HUDEP-2 (cell line): ENCODE results near the gene ZNF420.
"Not testable (repeated sequence)": the region's sequence is repeated elsewhere in the genome, so short reads cannot be mapped to it uniquely, and the experiment has no call there.

Source experiments
- DNase-seq, 76 experiments: peaks; one replicate each; lab custom pipeline; 2025; ENCODE audit not compliant: unreplicated experiment in 76 of 76; lab: John Stamatoyannopoulos, UW

Gene ZNF420

GRCh38 chr19:37077934-37078716 lies at the start of gene ZNF420:
Gene ZNF420 (plus strand): TSS chr19:37078433. CDS start chr19:37089119, 10,686 bp downstream.
- peak in 75 of 76 experiments; percentile 53 to 95 (median 88) for DNase-seq

- DNase-seq = no peak
These were observed 33.1 kb upstream of the ZNF420 start for GRCh38 chr19:37045140-37045539.

GRCh38 chr19:37055330-37055729 lies 22.9 kb upstream of the ZNF420 start:
- no peak for DNase-seq

DNA sequence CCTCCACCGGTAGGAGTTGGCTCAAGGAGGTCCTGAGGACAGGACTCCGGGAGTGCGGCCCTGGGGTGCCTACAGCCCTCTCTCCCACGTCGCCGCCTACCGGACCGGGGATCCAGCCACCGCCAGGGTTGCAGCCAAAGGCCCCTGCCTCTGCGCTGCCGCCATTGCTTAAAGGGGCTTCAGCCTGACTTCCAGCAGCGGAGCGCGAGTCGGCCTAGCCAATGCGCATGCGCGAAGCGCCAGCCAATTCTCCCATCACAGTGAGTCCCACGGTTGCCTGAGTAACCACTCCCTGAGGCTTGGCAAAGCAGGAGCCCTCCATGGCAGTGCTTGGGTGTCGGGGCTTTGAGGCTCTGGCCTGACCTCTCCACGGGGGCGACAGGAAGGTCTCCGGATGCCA lies 21.5 kb upstream of the ZNF420 start:
- DNase-seq = no peak

DNA sequence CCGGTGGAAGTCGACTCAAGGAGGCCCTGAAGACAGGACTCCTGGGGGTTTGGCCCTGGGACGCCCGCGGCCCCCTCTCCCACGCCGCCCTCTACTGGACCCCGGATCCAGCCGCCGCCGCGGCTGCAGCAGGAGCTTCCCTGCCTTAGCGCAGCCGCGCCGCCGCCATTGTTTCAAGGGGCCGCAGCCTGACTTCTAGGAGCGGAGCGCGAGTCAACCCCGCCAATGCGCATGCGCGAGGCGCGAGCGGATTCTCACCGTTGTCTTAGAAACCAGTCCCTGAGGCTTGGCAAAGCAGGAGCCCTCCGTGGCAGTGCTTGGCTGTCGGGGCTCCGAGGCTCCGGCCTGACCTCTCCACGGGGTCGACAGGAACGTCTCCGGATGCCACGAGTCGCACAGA lies 19.1 kb upstream of the ZNF420 start:
- DNase-seq = no peak

DNA sequence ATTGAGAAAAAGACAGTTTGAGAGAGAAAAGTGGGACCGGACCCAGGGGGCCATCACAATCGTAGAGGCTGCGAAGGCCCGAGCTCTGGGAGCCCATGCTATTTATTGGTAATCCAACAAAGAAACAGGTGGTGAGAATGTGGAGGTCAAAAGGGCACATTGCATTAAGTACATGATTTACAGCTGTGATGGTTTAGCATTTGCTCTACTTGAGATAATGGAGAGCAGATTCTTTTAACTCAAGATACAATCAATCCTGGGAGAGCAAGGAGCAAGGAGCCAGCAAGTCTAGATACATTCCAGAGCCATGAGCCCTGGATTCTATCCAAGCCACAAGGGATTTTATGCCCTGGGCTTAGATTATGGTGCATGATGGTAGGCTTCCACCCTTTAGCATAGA lies 13.3 kb upstream of the ZNF420 start:
- DNase-seq = not testable (repeated sequence)

- no peak for DNase-seq
These were observed 4.1 kb upstream of the ZNF420 start for GRCh38 chr19:37074111-37074510.

- DNase-seq = peak in 4 of 76 experiments; percentile 6 to 31 (median 12)
These were observed 3.3 kb upstream of the ZNF420 start for GRCh38 chr19:37074819-37075362.

DNA sequence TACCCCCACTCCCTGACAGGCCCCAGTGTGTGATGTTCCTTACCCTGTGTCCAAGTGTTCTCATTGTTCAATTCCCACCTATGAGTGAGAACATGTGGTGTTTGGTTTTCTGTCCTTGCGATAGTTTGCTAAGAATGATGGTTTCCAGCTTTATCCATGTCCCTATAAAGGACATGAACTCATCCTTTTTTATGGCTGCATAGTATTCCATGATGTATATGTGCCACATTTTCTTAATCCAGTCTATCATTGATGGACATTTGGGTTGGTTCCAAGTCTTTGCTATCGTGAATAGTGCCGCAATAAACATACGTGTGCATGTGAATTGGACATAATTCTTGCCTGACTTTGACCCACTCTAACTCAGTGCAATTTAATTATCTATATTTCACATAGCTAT lies 1.7 kb upstream of the ZNF420 start:
- not testable (repeated sequence) for DNase-seq

DNA sequence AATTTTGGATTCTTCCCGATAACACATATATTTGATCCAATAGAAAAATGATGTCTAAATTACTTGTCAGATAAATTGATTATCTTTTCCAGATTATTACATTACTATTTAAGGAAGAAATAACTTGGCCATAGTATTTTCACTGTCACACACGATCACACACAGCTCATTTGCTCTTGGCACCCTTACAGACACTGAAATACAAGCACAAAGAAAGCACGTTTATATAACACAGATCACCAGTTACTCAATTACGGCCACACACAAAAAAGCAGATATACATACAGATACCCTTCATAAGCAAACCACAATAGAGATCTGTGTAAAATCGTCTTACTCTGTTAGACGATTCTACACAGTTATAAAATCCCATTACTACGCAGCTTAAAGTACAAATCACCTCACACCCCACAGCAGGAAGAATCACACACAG lies 716 bp upstream of the ZNF420 start:
- DNase-seq = peak in 4 of 76 experiments; percentile 19 to 38 (median 34)

DNA sequence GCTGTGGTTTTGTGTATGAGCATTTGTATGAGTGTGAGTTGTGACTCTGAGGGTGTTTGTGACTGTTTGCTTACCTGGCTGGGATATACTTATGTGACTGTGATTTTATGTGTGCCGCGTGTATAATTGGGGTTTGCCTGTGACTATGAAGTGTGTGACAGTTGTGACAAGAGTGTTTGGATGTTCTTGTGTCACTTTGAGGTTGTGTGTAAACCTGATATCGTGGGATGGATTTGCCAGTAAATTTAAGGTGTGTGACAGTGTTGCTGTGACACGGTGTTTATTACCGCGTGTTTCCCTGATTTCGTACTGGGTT lies 442 bp downstream of the ZNF420 start:
- peak in 3 of 76 experiments; percentile 5 to 32 (median 24) for DNase-seq

DNA sequence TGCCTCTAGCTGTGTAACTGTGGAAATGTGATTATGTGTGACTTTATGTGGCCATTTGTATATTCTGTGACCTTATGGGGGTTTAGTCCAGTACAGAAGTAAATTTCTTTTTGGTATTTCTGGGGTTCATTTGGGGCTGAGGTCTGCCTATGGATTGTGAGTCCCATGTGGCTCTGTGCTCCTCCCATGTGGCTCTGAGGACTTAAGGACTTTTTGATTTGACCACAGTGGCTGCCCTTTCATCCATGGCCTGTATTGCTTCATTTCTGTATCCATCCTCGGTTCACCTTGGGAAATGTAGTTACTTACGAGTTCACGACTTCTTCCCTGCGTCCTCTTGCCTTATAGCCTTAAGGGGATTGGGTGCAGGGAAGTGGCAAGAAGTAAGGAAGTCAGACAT lies 1.0 kb downstream of the ZNF420 start:
- peak in 2 of 76 experiments; percentile 2 to 4 for DNase-seq

GRCh38 chr19:37082307-37082706 lies 4.1 kb downstream of the ZNF420 start:
- no peak for DNase-seq

- DNase-seq = no peak
These were observed 8.9 kb downstream of the ZNF420 start for GRCh38 chr19:37087110-37087509.

- no peak for DNase-seq
These were observed 17.6 kb downstream of the ZNF420 start for GRCh38 chr19:37095859-37096258.

DNA sequence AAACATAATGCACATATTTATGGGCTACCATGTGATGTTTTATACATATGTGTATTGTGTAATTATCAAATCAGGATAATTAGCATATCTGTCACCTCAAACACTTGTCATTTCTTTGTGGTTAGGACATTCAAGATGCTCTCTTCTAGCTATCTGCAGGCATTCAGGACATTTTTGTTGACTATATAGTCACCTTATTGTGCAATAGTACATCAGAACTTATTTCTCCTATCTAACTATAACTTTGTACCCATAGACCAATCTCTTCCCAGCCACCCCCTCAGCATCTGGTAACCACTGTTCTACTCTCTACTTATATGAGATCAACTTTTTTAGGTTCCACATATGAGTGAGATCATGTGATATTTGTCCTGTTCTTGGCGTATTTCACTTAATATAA lies 20.3 kb downstream of the ZNF420 start:
- no peak for DNase-seq

DNA sequence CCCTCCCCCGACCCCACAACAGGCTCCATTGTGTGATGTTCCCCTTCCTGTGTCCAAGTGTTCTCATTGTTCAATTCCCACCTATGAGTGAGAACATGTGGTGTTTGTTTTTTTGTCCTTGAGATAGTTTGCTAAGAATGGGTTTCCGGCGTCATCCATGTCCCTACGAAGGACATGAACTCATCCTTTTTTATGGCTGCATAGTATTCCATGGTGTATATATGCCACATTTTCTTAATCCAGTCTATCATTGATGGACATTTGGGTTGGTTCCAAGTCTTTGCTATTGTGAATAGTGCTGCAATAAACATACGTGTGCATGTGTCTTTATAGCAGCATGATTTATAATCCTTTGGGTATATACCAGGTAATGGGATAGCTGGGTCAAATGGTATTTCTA lies 25.9 kb downstream of the ZNF420 start:
- DNase-seq = not testable (repeated sequence)

DNA sequence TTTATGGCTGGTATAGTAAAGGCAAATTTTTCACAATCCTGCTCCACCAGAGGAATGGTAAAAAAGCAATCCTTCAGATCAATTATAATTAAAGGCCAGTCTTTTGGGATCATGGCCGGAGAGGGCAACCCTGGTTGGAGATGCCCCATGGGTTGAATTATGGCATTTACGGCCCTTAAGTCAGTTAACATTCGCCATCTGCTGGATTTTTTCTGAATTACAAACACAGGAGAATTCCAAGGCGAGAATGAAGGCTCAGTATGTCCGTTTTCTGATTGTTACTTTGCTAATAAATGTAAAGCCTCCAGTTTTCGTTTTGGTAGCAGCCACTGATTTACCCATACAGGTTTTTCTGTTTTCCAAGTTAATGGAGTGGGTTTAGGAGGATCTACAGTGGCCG lies 33.5 kb downstream of the ZNF420 start:
- peak in 9 of 76 experiments; percentile 2 to 25 (median 5) for DNase-seq

- no peak for DNase-seq
These were observed 35.8 kb downstream of the ZNF420 start for GRCh38 chr19:37114001-37114400.

DNA sequence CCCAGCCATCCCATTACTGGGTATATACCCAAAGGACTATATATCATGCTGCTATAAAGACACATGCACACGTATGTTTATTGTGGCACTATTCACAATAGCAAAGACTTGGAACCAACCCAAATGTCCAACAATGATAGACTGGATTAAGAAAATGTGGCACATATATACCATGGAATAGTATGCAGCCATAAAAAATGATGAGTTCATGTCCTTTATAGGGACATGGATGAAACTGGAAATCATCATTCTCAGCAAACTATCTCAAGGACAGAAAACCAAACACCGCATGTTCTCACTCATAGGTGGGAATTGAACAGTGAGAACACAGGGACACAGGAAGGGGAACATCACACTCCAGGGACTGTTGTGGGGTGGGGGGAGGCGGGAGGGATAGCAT lies 43.9 kb downstream of the ZNF420 start:
- not testable (repeated sequence) for DNase-seq

DNA sequence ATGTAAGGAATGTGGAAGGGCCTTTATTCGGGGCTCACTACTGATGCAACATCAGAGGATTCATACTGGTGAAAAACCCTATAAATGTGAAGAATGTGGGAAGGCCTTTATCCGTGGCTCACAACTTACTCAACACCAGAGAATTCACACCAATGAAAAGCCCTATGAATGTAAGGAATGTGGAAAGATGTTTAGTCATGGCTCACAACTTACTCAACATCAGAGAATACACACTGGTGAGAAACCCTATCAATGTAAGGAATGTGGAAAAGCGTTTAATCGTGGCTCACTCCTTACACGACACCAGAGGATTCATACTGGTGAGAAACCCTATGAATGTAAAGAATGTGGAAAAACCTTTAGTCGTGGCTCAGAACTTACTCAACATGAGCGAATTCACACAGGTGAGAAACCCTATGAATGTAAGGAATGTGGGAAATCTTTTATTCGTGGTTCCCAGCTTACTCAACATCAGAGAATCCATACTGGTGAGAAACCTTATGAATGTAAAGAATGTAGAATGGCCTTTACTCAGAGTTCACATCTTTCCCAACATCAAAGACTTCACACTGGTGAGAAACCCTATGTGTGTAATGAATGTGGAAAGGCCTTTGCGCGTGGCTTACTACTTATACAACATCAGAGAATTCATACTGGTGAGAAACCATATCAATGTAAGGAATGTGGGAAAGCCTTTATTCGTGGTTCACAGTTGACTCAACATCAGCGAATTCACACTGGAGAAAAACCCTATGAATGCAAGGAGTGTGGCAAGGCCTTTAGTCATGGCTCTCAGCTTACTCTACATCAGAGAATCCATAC lies 50.0 kb downstream of the ZNF420 start:
- no peak for DNase-seq

DNA sequence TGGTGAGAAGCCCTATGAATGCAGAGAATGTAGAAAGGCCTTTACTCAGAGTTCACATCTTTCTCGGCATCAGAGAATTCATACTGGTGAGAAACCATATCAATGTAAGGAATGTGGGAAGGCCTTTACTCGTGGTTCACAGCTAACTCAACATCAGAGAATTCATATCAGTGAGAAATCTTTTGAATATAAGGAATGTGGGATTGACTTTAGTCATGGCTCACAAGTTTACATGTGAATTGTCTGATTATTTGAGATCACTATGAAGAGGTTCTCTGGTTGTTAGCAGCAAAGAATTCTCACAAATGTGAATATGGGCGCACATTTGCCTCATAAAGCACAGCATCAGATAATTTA lies 50.6 kb downstream of the ZNF420 start:
- DNase-seq = no peak
